GM20431 (cell line): ENCODE measurements around the gene ATP5MG.

Experiments
- in situ Hi-C: fragments of 300-500 bp; cut with MseI, MboI; formaldehyde crosslinking; loops from one replicate; pipeline ENCODE4 v1.15.0; 2020; ENCODE audit warnings: low sequenced_read_pairs; ENCODE audit not compliant: unreplicated experiment

Gene ATP5MG

GRCh38 chr11:118437208-118438125 lies 36.1 kb downstream of the ATP5MG start:
- in situ Hi-C loops: no loop called here

- in situ Hi-C loops: no loop called here
Measured at GRCh38 chr11:118438314-118438931, 37.0 kb downstream of the ATP5MG start.

GRCh38 chr11:118439646-118440045 lies 38.2 kb downstream of the ATP5MG start:
- in situ Hi-C loops: no loop called here

- in situ Hi-C loops: no loop called here
Measured at GRCh38 chr11:118441770-118442275, 40.4 kb downstream of the ATP5MG start.

- in situ Hi-C loops: no loop called here
Measured at GRCh38 chr11:118442301-118442700, 40.9 kb downstream of the ATP5MG start.

GRCh38 chr11:118442908-118443589 lies 41.6 kb downstream of the ATP5MG start:
- in situ Hi-C loops: no loop called here

GRCh38 chr11:118443590-118444218 lies 42.3 kb downstream of the ATP5MG start:
- in situ Hi-C loops: no loop called here

- in situ Hi-C loops: no loop called here
Measured at GRCh38 chr11:118447423-118447822, 46.0 kb downstream of the ATP5MG start.

GRCh38 chr11:118448294-118448693 lies 46.9 kb downstream of the ATP5MG start:
- in situ Hi-C loops: no loop called here

GRCh38 chr11:118449316-118449918 lies 48.0 kb downstream of the ATP5MG start:
- in situ Hi-C loops: no loop called here

GRCh38 chr11:118450451-118450850 lies 49.0 kb downstream of the ATP5MG start:
- in situ Hi-C loops: no loop called here
